Non-pigmented ciliary epithelial cell (primary cell): Measurements from ENCODE around the gene PCDHGA2.
"Not testable (repeated sequence)": the region's sequence is repeated elsewhere in the genome, so short reads cannot be mapped to it uniquely, and the experiment has no call there.

Experiments
- DNase-seq: peaks from one replicate; pipeline ENCODE4 v3.0.0-alpha.2; 2010; ENCODE audit warnings: low read depth

PCDHGA2 gene

DNA sequence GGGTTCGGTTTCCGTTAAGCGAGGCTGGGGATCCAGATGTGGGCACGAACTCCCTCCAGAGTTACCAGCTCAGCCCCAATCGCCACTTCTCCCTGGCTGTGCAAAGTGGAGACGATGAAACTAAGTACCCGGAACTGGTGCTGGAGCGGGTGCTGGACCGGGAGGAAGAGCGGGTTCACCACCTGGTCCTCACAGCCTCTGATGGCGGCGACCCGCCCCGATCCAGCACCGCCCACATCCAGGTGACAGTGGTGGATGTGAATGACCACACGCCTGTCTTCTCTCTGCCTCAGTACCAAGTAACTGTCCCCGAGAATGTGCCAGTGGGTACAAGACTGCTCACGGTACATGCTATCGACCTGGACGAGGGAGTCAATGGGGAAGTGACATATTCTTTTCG, 44.8 kb downstream of the PCDHGA2 start:
- no peak for DNase-seq

DNA sequence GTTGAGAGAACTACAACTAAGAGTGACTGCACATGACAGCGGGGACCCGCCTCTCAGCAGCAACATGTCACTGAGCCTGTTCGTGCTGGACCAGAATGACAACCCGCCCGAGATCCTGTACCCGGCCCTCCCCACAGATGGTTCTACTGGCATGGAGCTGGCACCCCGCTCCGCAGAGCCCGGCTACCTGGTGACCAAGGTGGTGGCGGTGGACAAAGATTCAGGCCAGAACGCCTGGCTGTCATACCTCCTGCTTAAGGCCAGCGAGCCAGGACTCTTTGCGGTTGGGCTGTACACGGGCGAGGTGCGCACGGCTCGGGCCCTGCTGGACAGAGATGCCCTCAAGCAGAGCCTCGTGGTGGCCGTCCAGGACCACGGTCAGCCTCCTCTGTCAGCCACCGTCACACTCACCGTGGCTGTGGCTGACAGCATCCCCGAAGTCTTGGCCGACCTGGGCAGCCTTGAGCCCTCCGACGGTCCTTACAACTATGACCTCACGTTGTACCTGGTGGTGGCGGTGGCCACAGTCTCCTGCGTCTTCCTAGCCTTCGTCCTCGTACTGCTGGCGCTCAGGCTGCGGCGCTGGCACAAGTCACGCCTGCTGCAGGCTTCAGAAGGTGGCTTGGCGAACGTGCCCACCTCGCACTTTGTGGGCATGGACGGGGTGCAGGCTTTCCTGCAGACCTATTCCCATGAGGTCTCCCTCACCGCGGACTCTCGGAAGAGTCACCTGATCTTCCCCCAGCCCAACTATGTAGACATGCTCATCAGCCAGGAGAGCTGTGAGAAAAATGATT, 46.1 kb downstream of the PCDHGA2 start:
- DNase-seq, result no peak

DNA sequence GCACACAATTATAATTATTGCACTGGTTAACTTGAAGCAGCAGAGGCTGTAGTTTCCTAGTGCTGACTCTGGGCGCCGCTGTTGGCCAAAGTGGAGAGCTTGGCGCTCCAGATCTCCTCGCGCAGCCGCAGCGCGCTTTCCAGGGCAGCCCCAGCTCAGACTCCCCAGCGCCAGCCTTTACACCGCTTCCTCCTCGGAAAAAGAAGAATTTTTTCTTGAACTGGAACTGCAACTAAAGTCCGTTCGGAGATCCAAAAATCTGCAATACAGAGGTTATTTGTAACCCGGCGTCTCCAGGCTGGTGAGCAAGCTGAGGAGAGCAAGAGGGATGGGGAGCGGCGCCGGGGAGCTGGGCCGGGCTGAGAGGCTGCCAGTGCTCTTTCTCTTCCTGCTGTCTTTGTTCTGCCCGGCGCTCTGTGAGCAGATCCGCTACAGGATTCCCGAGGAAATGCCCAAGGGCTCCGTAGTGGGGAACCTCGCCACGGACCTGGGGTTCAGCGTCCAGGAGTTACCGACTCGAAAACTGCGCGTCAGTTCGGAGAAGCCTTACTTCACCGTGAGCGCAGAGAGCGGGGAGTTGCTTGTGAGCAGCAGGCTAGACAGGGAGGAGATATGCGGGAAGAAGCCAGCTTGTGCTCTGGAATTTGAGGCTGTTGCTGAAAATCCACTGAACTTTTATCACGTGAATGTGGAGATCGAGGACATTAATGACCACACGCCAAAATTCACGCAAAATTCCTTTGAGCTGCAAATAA, 49.2 kb downstream of the PCDHGA2 start, which contains the start of gene PCDHGB4:
TSS of gene PCDHGB4 (plus strand) at position 142 of the 755 bp plus-strand sequence. CDS start at position 329, 187 bp downstream.
- DNase-seq, result not testable (repeated sequence)

DNA sequence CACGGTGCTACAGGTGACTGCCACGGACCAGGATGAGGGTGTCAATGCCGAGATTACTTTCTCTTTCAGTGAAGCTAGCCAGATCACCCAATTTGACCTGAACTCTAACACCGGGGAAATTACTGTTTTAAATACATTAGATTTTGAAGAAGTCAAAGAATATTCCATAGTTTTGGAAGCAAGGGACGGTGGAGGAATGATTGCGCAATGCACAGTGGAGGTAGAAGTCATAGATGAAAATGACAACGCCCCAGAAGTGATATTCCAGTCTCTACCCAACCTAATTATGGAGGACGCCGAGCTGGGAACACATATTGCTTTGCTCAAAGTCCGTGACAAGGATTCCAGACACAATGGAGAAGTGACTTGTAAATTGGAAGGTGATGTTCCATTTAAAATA, 50.1 kb downstream of the PCDHGA2 start:
- no peak for DNase-seq

DNA sequence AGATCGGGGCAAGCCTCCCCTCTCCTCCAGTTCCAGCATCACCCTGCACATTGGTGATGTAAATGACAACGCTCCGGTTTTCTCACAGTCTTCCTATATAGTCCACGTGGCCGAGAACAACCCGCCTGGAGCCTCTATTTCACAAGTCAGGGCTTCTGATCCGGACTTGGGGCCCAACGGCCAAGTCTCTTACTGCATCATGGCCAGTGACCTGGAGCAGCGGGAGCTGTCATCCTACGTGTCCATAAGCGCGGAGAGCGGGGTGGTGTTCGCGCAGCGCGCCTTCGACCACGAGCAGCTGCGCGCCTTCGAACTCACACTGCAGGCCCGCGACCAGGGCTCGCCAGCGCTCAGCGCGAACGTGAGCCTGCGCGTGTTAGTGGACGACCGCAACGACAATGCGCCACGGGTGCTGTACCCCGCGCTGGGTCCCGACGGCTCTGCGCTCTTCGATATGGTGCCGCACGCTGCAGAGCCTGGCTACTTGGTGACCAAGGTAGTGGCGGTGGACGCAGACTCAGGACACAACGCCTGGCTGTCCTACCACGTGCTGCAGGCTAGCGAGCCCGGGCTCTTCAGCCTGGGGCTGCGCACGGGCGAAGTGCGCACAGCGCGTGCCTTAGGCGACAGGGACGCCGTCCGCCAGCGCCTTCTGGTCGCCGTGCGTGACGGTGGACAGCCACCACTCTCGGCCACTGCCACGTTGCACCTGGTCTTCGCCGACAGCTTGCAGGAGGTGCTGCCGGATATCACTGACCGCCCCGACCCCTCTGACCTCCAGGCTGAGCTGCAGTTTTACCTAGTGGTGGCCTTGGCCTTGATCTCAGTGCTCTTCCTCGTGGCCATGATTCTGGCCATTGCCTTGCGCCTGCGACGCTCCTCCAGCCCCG, 50.8 kb downstream of the PCDHGA2 start:
- DNase-seq, result no peak

DNA sequence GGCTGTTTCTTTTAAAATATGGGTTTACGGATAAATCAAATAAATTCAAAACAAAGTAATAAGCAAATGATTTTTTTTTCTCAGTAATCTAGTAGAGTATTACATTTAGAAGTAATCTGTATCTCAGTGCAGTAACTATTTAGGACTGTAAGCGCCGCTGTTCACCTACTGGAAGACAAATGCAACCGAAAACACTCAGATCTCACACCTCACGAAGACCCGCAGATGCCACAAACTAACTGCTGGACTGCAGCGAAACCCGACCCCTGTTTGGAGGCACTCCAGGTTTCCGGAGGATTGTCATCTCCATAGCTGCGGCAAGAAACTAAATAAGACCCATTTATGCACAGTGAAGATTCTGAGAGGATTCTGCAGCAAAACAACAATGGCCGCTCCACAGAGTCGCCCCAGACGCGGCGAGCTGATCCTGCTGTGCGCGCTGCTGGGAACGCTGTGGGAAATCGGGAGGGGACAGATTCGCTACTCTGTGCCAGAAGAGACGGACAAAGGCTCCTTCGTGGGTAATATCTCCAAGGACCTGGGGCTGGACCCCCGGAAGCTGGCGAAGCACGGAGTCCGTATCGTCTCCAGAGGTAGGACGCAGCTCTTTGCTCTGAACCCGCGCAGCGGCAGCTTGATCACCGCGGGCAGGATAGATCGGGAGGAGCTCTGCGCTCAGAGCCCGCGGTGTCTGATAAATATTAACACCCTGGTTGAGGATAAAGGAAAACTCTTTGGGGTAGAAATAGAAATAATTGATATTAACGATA, 54.1 kb downstream of the PCDHGA2 start, which contains the start of gene PCDHGA8:
TSS of gene PCDHGA8 (plus strand) at position 205 of the 770 bp plus-strand sequence. CDS start at position 386, 181 bp downstream.
- no peak for DNase-seq
